H1 (cell line): ENCODE results near the gene MRPS9. TPM values are rescaled to one million over a fixed set of nuclear protein-coding genes. Genes with fewer than 3 reads are reported as not detected.

Experiments
- CTCF ChIA-PET: fragments of 300-600 bp; sonication (Branson Sonifier 250); formaldehyde crosslinking; loops from one replicate; lab custom pipeline; 2021; ENCODE audit not compliant: partially characterized antibody; lab: Charles Lee
- POLR2A ChIA-PET: fragments of 300-600 bp; sonication (Branson Sonifier 250); formaldehyde crosslinking; loops from one replicate; lab custom pipeline; 2021; ENCODE audit warnings: inconsistent platforms; ENCODE audit not compliant: partially characterized antibody; lab: Charles Lee
- DNase-seq, 2 experiments: peaks; one replicate each; pipeline versions ENCODE4 v3.0.0 to v3.0.0-alpha.2; 2010 to 2022; ENCODE audit warnings: low spot score in 2 of 2, low read depth in 1 of 2, mixed read lengths in 1 of 2
- FAIRE-seq: peaks from 2 replicates; lab custom pipeline; 2011; peaks lifted over from hg19 to GRCh38; lab: Jason Lieb, UNC
- H2AFZ ChIP-seq: 2 replicates; pipeline ENCODE4 v1.8.1; 2012; ENCODE audit warnings: low read length, inconsistent platforms
- H2AK5ac ChIP-seq: 2 replicates; pipeline ENCODE4 v1.6.1; 2013; ENCODE audit warnings: low read depth, low read length
- H2BK120ac ChIP-seq: replicated peaks from 2 replicates; pipeline ENCODE3; 2013; ENCODE audit warnings: low read depth, low read length, inconsistent platforms
- H2BK12ac ChIP-seq: 2 replicates; pipeline ENCODE4 v1.6.1; 2013; ENCODE audit warnings: low read depth, low read length
- H2BK15ac ChIP-seq: 2 replicates; pipeline ENCODE4 v1.6.1; 2013; ENCODE audit warnings: low read length
- H2BK20ac ChIP-seq: 2 replicates; pipeline ENCODE4 v1.6.1; 2013; ENCODE audit warnings: low read length
- H2BK5ac ChIP-seq: 2 replicates; pipeline ENCODE4 v1.6.1; 2013; ENCODE audit warnings: low read depth, low read length
- H3K14ac ChIP-seq: 2 replicates; pipeline ENCODE4 v1.6.1; 2013; ENCODE audit warnings: inconsistent platforms; ENCODE audit not compliant: insufficient read length
- H3K18ac ChIP-seq: 2 replicates; pipeline ENCODE4 v1.6.1; 2013; ENCODE audit warnings: low read length; ENCODE audit errors: extremely low read depth
- H3K23ac ChIP-seq: 2 replicates; pipeline ENCODE4 v1.6.1; 2013; ENCODE audit warnings: inconsistent platforms; ENCODE audit not compliant: insufficient read length
- H3K23me2 ChIP-seq: 2 replicates; pipeline ENCODE4 v1.6.1; 2013; ENCODE audit warnings: low read depth, low read length
- H3K27ac ChIP-seq: 2 replicates; pipeline ENCODE4 v1.6.1; 2011; ENCODE audit warnings: low read depth, low read length, inconsistent platforms
- H3K27me3 ChIP-seq, 4 experiments: replicated peaks in 1 of 4; 1 replicate in 1 of 4; 2 replicates in 3 of 4; pipeline versions ENCODE4 v1.6.1 to v1.8.1; 2011 to 2013; ENCODE audit warnings: low read length in 3 of 4, mild to moderate bottlenecking in 3 of 4, inconsistent platforms in 2 of 4, mixed read lengths in 2 of 4, moderate library complexity in 1 of 4; ENCODE audit not compliant: control insufficient read depth in 3 of 4, insufficient read depth in 3 of 4; ENCODE audit errors: extremely low read depth in 1 of 4
- H3K36me3 ChIP-seq, 4 experiments: 2 replicates each; pipeline versions ENCODE4 v1.6.1 to v1.8.1; 2011 to 2013; ENCODE audit warnings: mild to moderate bottlenecking in 4 of 4, low read length in 3 of 4, moderate library complexity in 2 of 4, control low read depth in 1 of 4, inconsistent platforms in 1 of 4; ENCODE audit not compliant: insufficient read depth in 4 of 4, control insufficient read depth in 2 of 4
- H3K4ac ChIP-seq: replicated peaks from 2 replicates; pipeline ENCODE3; 2013; ENCODE audit warnings: low read length, low read depth, mixed read lengths, inconsistent platforms; ENCODE audit not compliant: insufficient read length
- H3K4me1 ChIP-seq, 4 experiments: replicated peaks in 1 of 4; 1 replicate in 1 of 4; 2 replicates in 3 of 4; pipeline versions ENCODE4 v1.6.1 to v1.8.1; 2011 to 2013; ENCODE audit warnings: low read length in 3 of 4, inconsistent platforms in 2 of 4, mixed read lengths in 1 of 4; ENCODE audit not compliant: insufficient read depth in 4 of 4, control insufficient read depth in 3 of 4
- H3K4me2 ChIP-seq, 2 experiments: 2 replicates each; pipeline versions ENCODE4 v1.6.1 to v1.8.1; 2011 to 2013; ENCODE audit warnings: low read depth in 2 of 2, low read length in 2 of 2, control low read depth in 1 of 2, inconsistent platforms in 1 of 2, mild to moderate bottlenecking in 1 of 2; ENCODE audit not compliant: insufficient read depth in 1 of 2
- H3K4me3 ChIP-seq, 4 experiments: fragments of 200-600, 300-600 bp in 1 of 4; sonication (generic), shearing (Covaris generic), sonication (Bioruptor Twin) in 1 of 4; 2 replicates each; pipeline versions ENCODE4 v1.5.1 to v1.8.1; 2011 to 2016; ENCODE audit warnings: low read length in 4 of 4, low read depth in 3 of 4, control low read depth in 2 of 4, inconsistent platforms in 2 of 4, mild to moderate bottlenecking in 2 of 4, mixed read lengths in 1 of 4, moderate library complexity in 1 of 4; ENCODE audit not compliant: insufficient read depth in 2 of 4; ENCODE audit errors: extremely low read depth in 1 of 4
- H3K56ac ChIP-seq: replicated peaks from 2 replicates; pipeline ENCODE3; 2013; ENCODE audit warnings: low read depth, mild to moderate bottlenecking, mixed read lengths, low read length, inconsistent platforms; ENCODE audit not compliant: insufficient read length
- H3K79me1 ChIP-seq: 2 replicates; pipeline ENCODE4 v1.6.1; 2013; ENCODE audit warnings: low read depth, low read length, control low read depth
- H3K79me2 ChIP-seq, 2 experiments: 2 replicates each; pipeline versions ENCODE4 v1.6.1 to v1.8.1; 2012 to 2013; ENCODE audit warnings: low read length in 2 of 2, mild to moderate bottlenecking in 2 of 2, inconsistent platforms in 1 of 2; ENCODE audit not compliant: insufficient read depth in 2 of 2, control insufficient read depth in 1 of 2
- H3K9ac ChIP-seq, 4 experiments: replicated peaks in 1 of 4; 1 replicate in 1 of 4; 2 replicates in 3 of 4; pipeline versions ENCODE4 v1.6.1 to v1.8.1; 2011 to 2013; ENCODE audit warnings: low read depth in 3 of 4, low read length in 3 of 4, control low read depth in 2 of 4, mild to moderate bottlenecking in 2 of 4, moderate library complexity in 2 of 4, inconsistent platforms in 1 of 4; ENCODE audit errors: extremely low read depth in 1 of 4
- H3K9me3 ChIP-seq, 2 experiments: 2 replicates each; pipeline versions ENCODE4 v1.6.1 to v1.8.1; 2012 to 2013; ENCODE audit warnings: mild to moderate bottlenecking in 2 of 2, moderate library complexity in 2 of 2, control low read depth in 1 of 2, inconsistent platforms in 1 of 2, low read depth in 1 of 2, low read length in 1 of 2, mixed read lengths in 1 of 2; ENCODE audit not compliant: insufficient read depth in 2 of 2
- H4K20me1 ChIP-seq, 2 experiments: replicated peaks in 1 of 2; 2 replicates each; pipeline versions ENCODE3 to v1.8.1; 2011 to 2013; ENCODE audit warnings: inconsistent platforms in 2 of 2, low read length in 2 of 2, mild to moderate bottlenecking in 1 of 2; ENCODE audit not compliant: insufficient read depth in 2 of 2, control insufficient read depth in 1 of 2
- H4K5ac ChIP-seq: 2 replicates; pipeline ENCODE4 v1.6.1; 2013; ENCODE audit warnings: low read length, low read depth, mixed read lengths, inconsistent platforms; ENCODE audit not compliant: insufficient read length
- H4K8ac ChIP-seq: 2 replicates; pipeline ENCODE4 v1.8.0; 2013; ENCODE audit warnings: mild to moderate bottlenecking, moderate library complexity, low read length, inconsistent platforms; ENCODE audit not compliant: insufficient read depth; ENCODE audit errors: extremely low read depth
- H4K91ac ChIP-seq: replicated peaks from 2 replicates; pipeline ENCODE3; 2013; ENCODE audit warnings: low read length, mixed read lengths, inconsistent platforms; ENCODE audit not compliant: insufficient read length
- ATF2 ChIP-seq: IDR thresholded peaks from 2 replicates; pipeline ENCODE4 v1.6.1; 2012; ENCODE audit warnings: low read length, inconsistent platforms
- CTBP2 ChIP-seq: IDR thresholded peaks from 2 replicates; pipeline ENCODE4 v1.7.0; 2011; ENCODE audit warnings: borderline replicate concordance, mild to moderate bottlenecking, moderate library complexity, mixed read lengths, low read length; ENCODE audit not compliant: insufficient read depth, insufficient read length
- EGR1 ChIP-seq: IDR thresholded peaks from 2 replicates; pipeline ENCODE4 v1.6.1; 2011; ENCODE audit warnings: low read depth, low read length, borderline replicate concordance
- MAX ChIP-seq: IDR thresholded peaks from 2 replicates; pipeline ENCODE4 v1.6.1; 2012; ENCODE audit warnings: inconsistent platforms
- POLR2AphosphoS5 ChIP-seq: IDR thresholded peaks from 2 replicates; pipeline ENCODE4 v1.6.1; 2011; ENCODE audit warnings: low read depth, low read length
- SP1 ChIP-seq: IDR thresholded peaks from 2 replicates; pipeline ENCODE4 v1.6.1; 2011; ENCODE audit warnings: low read depth, low read length
- SP4 ChIP-seq: IDR thresholded peaks from 2 replicates; pipeline ENCODE4 v1.6.1; 2012; ENCODE audit warnings: low read length, inconsistent platforms
- SUZ12 ChIP-seq: fragments of 200-600 bp; sonication (generic); IDR thresholded peaks from 2 replicates; pipeline ENCODE4 v1.6.1; 2012; ENCODE audit warnings: mild to moderate bottlenecking, inconsistent platforms, low read length, moderate library complexity, mixed read lengths
- TAF7 ChIP-seq: optimal IDR thresholded peaks from 2 replicates; pipeline ENCODE3; 2011; ENCODE audit warnings: low read depth, mild to moderate bottlenecking, inconsistent platforms, low read length, moderate library complexity, borderline replicate concordance
- ZNF274 ChIP-seq: IDR thresholded peaks from 2 replicates; pipeline ENCODE4 v1.7.0; 2012; ENCODE audit warnings: low read length, borderline replicate concordance; ENCODE audit errors: extremely low read depth
- WGBS, 2 experiments: shearing (Covaris generic) in 1 of 2; methylation state at CpG; one replicate each; pipeline versions ENCODE4 v1.1.6 to v1.1.7; 2013 to 2015; ENCODE audit warnings: low lambda C conversion rate in 2 of 2, mixed read lengths in 2 of 2, inconsistent platforms in 1 of 2, low coverage in 1 of 2, missing lambda C conversion rate in 1 of 2; ENCODE audit not compliant: insufficient replicate concordance in 2 of 2, insufficient coverage in 1 of 2, insufficient read length in 1 of 2; ENCODE audit errors: extremely low coverage in 1 of 2, missing lambda C conversion rate in 1 of 2; 5-methylcytosine and 5-hydroxymethylcytosine counted together
- polyA plus RNA-seq, 7 experiments: library from polyadenylated mRNA; depleted of rRNA in 3 of 7; stranded (reverse) in 5 of 7; unstranded in 2 of 7; fragments of >200 nt in 5 of 7; fragments of 200-250 nt in 2 of 7; gene quantifications; 1 replicate in 5 of 7; 2 replicates in 1 of 7; 4 replicates in 1 of 7; pipeline versions ENCODE4 v1.2.1 to v1.2.3, GENCODE V29; 2011 to 2013; ENCODE audit warnings: missing spikeins in 2 of 7, mixed read lengths in 2 of 7
- total RNA-seq: library from RNA; stranded (reverse); fragmentation: NEBNext Ultra II Directional; extraction: Animal tissue kit (Norgen Biotek cat#: 25700); gene quantifications from 2 replicates; pipeline ENCODE4 v1.2.1, GENCODE V29; 2021
- TF ChIP-seq, protein P1 (sequence below): IDR thresholded peaks from 2 replicates; pipeline ENCODE4 v1.6.1; 2011; ENCODE audit warnings: low read depth, mild to moderate bottlenecking, low read length; ENCODE audit not compliant: insufficient read depth

The MRPS9 gene
- total and polyA plus RNA-seq, 2 of the 8 experiments (the other 6 are each of a cell fraction or from before 2014, with no cell fraction given), result 36.2 to 71.0 TPM

GRCh38 chr2:105104208-105104731, 66.4 kb downstream of the MRPS9 start:
- Histone ChIP-seq H4K5ac (no peak overlapping the region), H3K23me2 (peaks cover 2% of the 10 kb centered on the region; the same call in 1 of the 2 replicates), H3K23ac (no peak overlapping the region), H3K4me1 (peaks cover 4 to 14% (median 5%) of the 10 kb centered on the region in 4 experiments; a peak in 6 of 7 replicates), H3K79me2 (no peaks in the 10 kb centered on the region), H4K8ac (no peak overlapping the region), H2BK12ac (no peak overlapping the region), H3K4ac (no peak overlapping the region), H3K14ac (no peak overlapping the region), H4K91ac (no peak overlapping the region), H3K27me3 (no peaks in the 10 kb centered on the region; a peak in 1 of 7 replicates), H3K79me1 (no peaks in the 10 kb centered on the region), H2AFZ (no peak overlapping the region), H3K4me3 (no peak overlapping the region), H2AK5ac (no peak overlapping the region), H3K9me3 (no peaks in the 10 kb centered on the region), H2BK20ac (no peak overlapping the region), H3K9ac (no peak overlapping the region), H3K18ac (no peak overlapping the region), H3K36me3 (peaks cover 2 to 16% (median 10%) of the 10 kb centered on the region in 4 experiments; a peak in 6 of 8 replicates), H3K56ac (no peak overlapping the region), H2BK15ac (no peak overlapping the region), H3K27ac (no peak overlapping the region), H4K20me1 (no peaks in the 10 kb centered on the region), H2BK5ac (no peak overlapping the region), H3K4me2 (no peak overlapping the region), H2BK120ac (no peak overlapping the region)
- WGBS, 2 experiments, result 95% methylated on average over 8 of the region's 8 CpGs; no CpG with 5 or more reads in 1 of the 2 experiments
- POLR2A ChIA-PET, result interaction anchor here (0.9 to 1.4 kb wide), 4 partner anchors 9 to 66 kb away, joined by 4 to 5 read pairs (median 4); partner anchors contain the start of gene MRPS9
- FAIRE-seq (no peak), DNase-seq (no peak)
- CTCF ChIA-PET, result interaction anchor here (0.6 to 4.5 kb wide), 8 partner anchors 11 to 176 kb away, joined by 3 to 45 read pairs (median 4); no protein-coding TSS in a partner anchor
- TF ChIP-seq ZNF274 (no peak), EGR1 (no peak), TAF7 (no peak), MAX (no peak), SP4 (no peak), ATF2 (no peak), SP1 (no peak), POLR2AphosphoS5 (no peak), CTBP2 (no peak), SUZ12 (no peak)
- TF ChIP-seq, protein P1, sequence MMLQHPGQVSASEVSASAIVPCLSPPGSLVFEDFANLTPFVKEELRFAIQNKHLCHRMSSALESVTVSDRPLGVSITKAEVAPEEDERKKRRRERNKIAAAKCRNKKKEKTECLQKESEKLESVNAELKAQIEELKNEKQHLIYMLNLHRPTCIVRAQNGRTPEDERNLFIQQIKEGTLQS, result no peak
